ENCODE measurements around the gene MYBPC2.

- no peak for TF ChIP-seq ZNF76 (CRISPR knock-in tag; IDR thresholded peaks at IDR 0.05; ENCODE audit: borderline replicate concordance)
- TF ChIP-seq BCL6 (CRISPR knock-in tag; IDR thresholded peaks at IDR 0.05): no peak
- TF ChIP-seq ELF4 (CRISPR knock-in tag; IDR thresholded peaks at IDR 0.05): no peak
These were observed 49.5 kb upstream of the MYBPC2 start for GRCh38 chr19:50383001-50383851.

Data from K562 (cell line).